Measurements from ENCODE around the gene PLOD1. TPM values are rescaled to one million over a fixed set of nuclear protein-coding genes. Genes with fewer than 3 reads are reported as not detected.
"Not testable (repeated sequence)": the region's sequence is repeated elsewhere in the genome, so short reads cannot be mapped to it uniquely, and the experiment has no call there.

PLOD1 gene
- total and polyA plus RNA-seq, 12 donors = 27.3 to 102 (median 48.5) TPM

DNA sequence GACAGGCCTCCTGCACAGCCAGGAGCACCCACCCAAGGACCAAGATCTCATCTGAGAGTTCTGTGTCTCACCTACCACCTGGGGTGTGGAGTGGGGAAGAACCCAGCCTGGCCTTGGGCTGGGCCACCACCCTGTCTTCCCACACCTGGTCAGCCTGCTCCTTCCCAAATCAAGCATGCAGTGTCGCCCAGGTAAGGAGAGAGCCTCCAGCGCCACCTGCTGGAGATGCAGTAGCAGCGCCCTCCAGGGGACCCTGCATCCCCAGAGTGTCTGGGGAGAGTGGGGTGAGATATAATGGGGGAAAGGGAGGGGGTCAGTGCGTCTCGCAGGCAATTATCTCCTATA is 40.6 kb upstream of the PLOD1 start:
- Histone ChIP-seq H3K36me3 (no peaks in the 10 kb centered on the region), H3K4me3 (no peak overlapping the region), H3K27ac (no peak overlapping the region), H3K27me3 (peaks cover 10 to 41% (median 36%) of the 10 kb centered on the region in 7 donors), H3K9me3 (no peaks in the 10 kb centered on the region), H3K4me1 (peaks cover 0 to 9% (median 0%) of the 10 kb centered on the region in 9 donors)
- whole genome bisulfite sequencing, 2 donors = 1% methylated on average over 5 of the region's 5 CpGs
- peak; percentile 82 to 94 (median 90) for ATAC-seq
- TF ChIP-seq, protein P1, sequence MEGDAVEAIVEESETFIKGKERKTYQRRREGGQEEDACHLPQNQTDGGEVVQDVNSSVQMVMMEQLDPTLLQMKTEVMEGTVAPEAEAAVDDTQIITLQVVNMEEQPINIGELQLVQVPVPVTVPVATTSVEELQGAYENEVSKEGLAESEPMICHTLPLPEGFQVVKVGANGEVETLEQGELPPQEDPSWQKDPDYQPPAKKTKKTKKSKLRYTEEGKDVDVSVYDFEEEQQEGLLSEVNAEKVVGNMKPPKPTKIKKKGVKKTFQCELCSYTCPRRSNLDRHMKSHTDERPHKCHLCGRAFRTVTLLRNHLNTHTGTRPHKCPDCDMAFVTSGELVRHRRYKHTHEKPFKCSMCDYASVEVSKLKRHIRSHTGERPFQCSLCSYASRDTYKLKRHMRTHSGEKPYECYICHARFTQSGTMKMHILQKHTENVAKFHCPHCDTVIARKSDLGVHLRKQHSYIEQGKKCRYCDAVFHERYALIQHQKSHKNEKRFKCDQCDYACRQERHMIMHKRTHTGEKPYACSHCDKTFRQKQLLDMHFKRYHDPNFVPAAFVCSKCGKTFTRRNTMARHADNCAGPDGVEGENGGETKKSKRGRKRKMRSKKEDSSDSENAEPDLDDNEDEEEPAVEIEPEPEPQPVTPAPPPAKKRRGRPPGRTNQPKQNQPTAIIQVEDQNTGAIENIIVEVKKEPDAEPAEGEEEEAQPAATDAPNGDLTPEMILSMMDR (IDR thresholded peaks at IDR 0.05) = peak; percentile 86 to 93 (median 90)
- intact Hi-C loops (cut with DNase I) = loop anchor here (1.0 to 10.0 kb wide), 4 partner anchors 53 to 141 kb away; no protein-coding TSS in a partner anchor
- peak; percentile 64 to 76 for DNase-seq

- not testable (repeated sequence) for DNase-seq, H3K4me3 ChIP-seq, H3K4me1 ChIP-seq, H3K36me3 ChIP-seq, H3K27ac ChIP-seq, ATAC-seq, H3K9me3 ChIP-seq
- intact Hi-C loops (cut with DNase I) = loop anchor here in 8 of 10 donors (1.0 to 10.0 kb wide), 4 partner anchors 54 to 140 kb away; no protein-coding TSS in a partner anchor
- WGBS, 2 donors = 52 to 75% methylated on average over 1 of the region's 1 CpG
- peaks cover 10 to 47% (median 42%) of the 10 kb centered on the region in 7 donors for H3K27me3 ChIP-seq
Observed at GRCh38 chr1:11894501-11894900, 40.0 kb upstream of the PLOD1 start.

DNA sequence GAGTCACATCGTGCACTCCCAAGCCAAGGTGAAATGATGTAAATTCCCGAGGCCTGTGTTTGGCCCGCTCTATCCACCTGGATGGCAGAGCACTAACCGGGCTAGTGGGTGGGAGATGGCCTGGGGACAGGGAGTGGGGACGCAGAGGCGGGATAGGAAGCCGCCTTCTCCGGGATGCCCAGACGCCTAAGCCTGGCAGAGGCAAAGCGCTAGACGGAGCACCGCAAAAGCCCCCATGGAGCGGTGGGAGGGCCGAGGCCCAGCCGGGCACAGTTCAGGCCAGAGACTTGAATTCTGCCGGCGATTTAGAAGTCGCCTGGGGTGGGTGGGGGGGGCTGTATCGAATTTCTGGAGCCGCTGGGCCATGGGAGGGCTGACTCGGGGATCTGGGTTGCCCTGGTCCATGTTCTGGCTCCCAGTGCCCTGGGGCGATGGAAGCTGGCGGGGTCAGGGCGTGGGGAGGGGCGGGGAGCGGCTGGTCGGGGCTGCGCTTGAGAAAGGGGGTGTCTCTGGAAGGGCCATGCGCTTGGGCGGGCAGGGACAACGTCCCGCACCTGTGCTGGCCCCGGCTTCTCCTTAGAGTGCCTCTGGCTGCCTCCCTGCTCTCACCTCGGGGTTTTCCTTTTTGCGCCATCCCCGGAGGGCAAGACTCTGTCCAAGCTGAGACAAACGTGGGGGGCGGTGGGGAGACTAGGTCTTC is 36.3 kb upstream of the PLOD1 start:
- 17 to 32% methylated on average over 37 to 38 of the region's 38 CpGs for WGBS, 2 donors
- peak in 1 of 8 donors; percentile 18 for ATAC-seq
- peaks cover 0 to 5% (median 0%) of the 10 kb centered on the region in 9 donors for H3K4me1 ChIP-seq
- H3K36me3 ChIP-seq = no peaks in the 10 kb centered on the region
- no peak overlapping the region for H3K4me3 ChIP-seq
- DNase-seq = no peak
- no peaks in the 10 kb centered on the region for H3K9me3 ChIP-seq
- TF ChIP-seq, protein P1 (IDR thresholded peaks at IDR 0.05) = no peak
- H3K27ac ChIP-seq = no peak overlapping the region
- intact Hi-C loops (cut with DNase I) = loop anchor here in 1 of 10 donors (10.0 kb wide), 1 partner anchor 137 kb away; no protein-coding TSS in a partner anchor
- peaks cover 10 to 63% (median 50%) of the 10 kb centered on the region in 7 donors for H3K27me3 ChIP-seq

- ATAC-seq = peak in 6 of 8 donors; percentile 11 to 63 (median 36)
- no peaks in the 10 kb centered on the region for H3K9me3 ChIP-seq
- no peak overlapping the region for H3K27ac ChIP-seq
- H3K4me1 ChIP-seq = no peaks in the 10 kb centered on the region
- DNase-seq = no peak
- 15 to 18% methylated on average over 26 of the region's 26 CpGs for WGBS, 2 donors
- H3K4me3 ChIP-seq = no peak overlapping the region
- intact Hi-C loops (cut with DNase I) = loop anchor here in 1 of 10 donors (10.0 kb wide), 1 partner anchor 136 kb away; no protein-coding TSS in a partner anchor
- TF ChIP-seq, protein P1 (IDR thresholded peaks at IDR 0.05) = no peak
- H3K36me3 ChIP-seq = no peaks in the 10 kb centered on the region
- H3K27me3 ChIP-seq = peaks cover 10 to 63% (median 50%) of the 10 kb centered on the region in 7 donors
Observed at GRCh38 chr1:11898831-11899467, 35.6 kb upstream of the PLOD1 start.

GRCh38 chr1:11901446-11901845 is 33.1 kb upstream of the PLOD1 start:
- H3K9me3 ChIP-seq; H3K4me3 ChIP-seq; ATAC-seq; H3K36me3 ChIP-seq; H3K4me1 ChIP-seq; intact Hi-C loops (cut with DNase I); H3K27ac ChIP-seq; DNase-seq: not testable (repeated sequence)
- peaks cover 10 to 46% (median 36%) of the 10 kb centered on the region in 7 donors for H3K27me3 ChIP-seq
- WGBS, 2 donors = 73 to 81% methylated on average over 9 of the region's 9 CpGs
